Keratinocyte (primary cell): ENCODE data around the gene ARL4D. TPM values are rescaled to one million over a fixed set of nuclear protein-coding genes. Genes with fewer than 3 reads are reported as not detected.

Source experiments
- DNase-seq: peaks from one replicate; pipeline ENCODE4 v3.0.0-alpha.2; 2011; ENCODE audit warnings: low read depth, missing footprints, low spot score
- FAIRE-seq: peaks from 2 replicates; lab custom pipeline; 2011; peaks lifted over from hg19 to GRCh38; lab: Jason Lieb, UNC
- H2AFZ ChIP-seq: 2 replicates; pipeline ENCODE4 v1.6.0; 2012; ENCODE audit warnings: low read length, control low read depth, inconsistent platforms; ENCODE audit not compliant: control insufficient read depth
- H3K27ac ChIP-seq: 2 replicates; pipeline ENCODE4 v1.5.1; 2011; ENCODE audit warnings: low read length; ENCODE audit not compliant: control insufficient read depth, insufficient read depth
- H3K27me3 ChIP-seq: 3 replicates; pipeline ENCODE4 v1.6.0; 2011; ENCODE audit warnings: low read length; ENCODE audit not compliant: control insufficient read depth, insufficient read depth; ENCODE audit errors: extremely low read depth
- H3K36me3 ChIP-seq, 2 experiments: 2 replicates in 1 of 2; 3 replicates in 1 of 2; pipeline ENCODE4 v1.5.1; 2011; ENCODE audit warnings: low read length in 2 of 2, mild to moderate bottlenecking in 1 of 2; ENCODE audit not compliant: control insufficient read depth in 2 of 2, insufficient read depth in 2 of 2; ENCODE audit errors: extremely low read depth in 1 of 2
- H3K4me1 ChIP-seq: 3 replicates; pipeline ENCODE4 v1.5.1; 2011; ENCODE audit warnings: low read length; ENCODE audit not compliant: control insufficient read depth, insufficient read depth; ENCODE audit errors: extremely low read depth
- H3K4me2 ChIP-seq: 3 replicates; pipeline ENCODE4 v1.6.0; 2011; ENCODE audit warnings: low read depth, low read length; ENCODE audit not compliant: control insufficient read depth, insufficient read depth; ENCODE audit errors: extremely low read depth
- H3K4me3 ChIP-seq, 3 experiments: fragments of 200-600 bp in 1 of 3; sonication (generic) in 1 of 3; 2 replicates in 2 of 3; 3 replicates in 1 of 3; pipeline ENCODE4 v1.5.1; 2011 to 2016; ENCODE audit warnings: low read length in 3 of 3, mild to moderate bottlenecking in 3 of 3, control low read depth in 2 of 3, inconsistent platforms in 1 of 3, low read depth in 1 of 3, mixed read lengths in 1 of 3, mixed run types in 1 of 3, moderate library complexity in 1 of 3; ENCODE audit not compliant: control insufficient read depth in 2 of 3, insufficient read depth in 2 of 3; ENCODE audit errors: extremely low read depth in 1 of 3
- H3K79me2 ChIP-seq: 2 replicates; pipeline ENCODE4 v1.6.0; 2012; ENCODE audit warnings: low read length; ENCODE audit not compliant: control insufficient read depth, insufficient read depth
- H3K9ac ChIP-seq: 3 replicates; pipeline ENCODE4 v1.6.0; 2011; ENCODE audit warnings: low read length; ENCODE audit not compliant: control insufficient read depth, insufficient read depth; ENCODE audit errors: extremely low read depth
- H3K9me1 ChIP-seq: 3 replicates; pipeline ENCODE4 v1.6.0; 2011; ENCODE audit warnings: low read length; ENCODE audit not compliant: control insufficient read depth, insufficient read depth; ENCODE audit errors: extremely low read depth
- H3K9me3 ChIP-seq: 2 replicates; pipeline ENCODE4 v1.5.1; 2012; ENCODE audit warnings: low read depth, low read length; ENCODE audit not compliant: control insufficient read depth
- H4K20me1 ChIP-seq: 3 replicates; pipeline ENCODE4 v1.6.0; 2011; ENCODE audit warnings: low read length; ENCODE audit not compliant: control insufficient read depth, insufficient read depth; ENCODE audit errors: extremely low read depth
- EZH2 ChIP-seq: IDR thresholded peaks from one replicate; pipeline ENCODE4 v1.6.1; 2012; ENCODE audit warnings: inconsistent platforms, mild to moderate bottlenecking, low read length, moderate library complexity
- dilution Hi-C: fragments of 300-500 bp; cut with MboI; formaldehyde crosslinking; loops from one replicate; pipeline ENCODE4 v1.7.0; 2020; ENCODE audit warnings: low sequenced_read_pairs; ENCODE audit not compliant: extremely low pct_ligation_motif_present
- polyA plus RNA-seq, 5 experiments: library from polyadenylated mRNA; depleted of rRNA in 3 of 5; stranded (reverse) in 3 of 5; stranded (forward) in 1 of 5; unstranded in 1 of 5; fragments of >200 nt; gene quantifications; 1 replicate in 1 of 5; 2 replicates in 3 of 5; 3 replicates in 1 of 5; pipeline versions ENCODE4 v1.2.1 to v1.2.3, GENCODE V29; 2011 to 2012; ENCODE audit warnings: missing spikeins in 2 of 5, low read depth in 1 of 5, low replicate concordance in 1 of 5
- TF ChIP-seq, protein P1 (sequence below), 3 experiments: IDR thresholded peaks in 1 of 3; conservative IDR thresholded peaks in 1 of 3; optimal IDR thresholded peaks in 1 of 3; 2 replicates in 2 of 3; 3 replicates in 1 of 3; pipeline versions ENCODE3 to v1.5.1; 2011; ENCODE audit warnings: low read length in 3 of 3, mild to moderate bottlenecking in 3 of 3, moderate library complexity in 2 of 3, control low read depth in 1 of 3, inconsistent platforms in 1 of 3; ENCODE audit not compliant: insufficient read depth in 2 of 3; ENCODE audit errors: extremely low read depth in 1 of 3

The ARL4D gene
- polyA plus RNA-seq, 1 donor (not counting 4 experiments of a cell fraction or from before 2014, with no cell fraction given) = 36.5 TPM

- TF ChIP-seq, protein P1, sequence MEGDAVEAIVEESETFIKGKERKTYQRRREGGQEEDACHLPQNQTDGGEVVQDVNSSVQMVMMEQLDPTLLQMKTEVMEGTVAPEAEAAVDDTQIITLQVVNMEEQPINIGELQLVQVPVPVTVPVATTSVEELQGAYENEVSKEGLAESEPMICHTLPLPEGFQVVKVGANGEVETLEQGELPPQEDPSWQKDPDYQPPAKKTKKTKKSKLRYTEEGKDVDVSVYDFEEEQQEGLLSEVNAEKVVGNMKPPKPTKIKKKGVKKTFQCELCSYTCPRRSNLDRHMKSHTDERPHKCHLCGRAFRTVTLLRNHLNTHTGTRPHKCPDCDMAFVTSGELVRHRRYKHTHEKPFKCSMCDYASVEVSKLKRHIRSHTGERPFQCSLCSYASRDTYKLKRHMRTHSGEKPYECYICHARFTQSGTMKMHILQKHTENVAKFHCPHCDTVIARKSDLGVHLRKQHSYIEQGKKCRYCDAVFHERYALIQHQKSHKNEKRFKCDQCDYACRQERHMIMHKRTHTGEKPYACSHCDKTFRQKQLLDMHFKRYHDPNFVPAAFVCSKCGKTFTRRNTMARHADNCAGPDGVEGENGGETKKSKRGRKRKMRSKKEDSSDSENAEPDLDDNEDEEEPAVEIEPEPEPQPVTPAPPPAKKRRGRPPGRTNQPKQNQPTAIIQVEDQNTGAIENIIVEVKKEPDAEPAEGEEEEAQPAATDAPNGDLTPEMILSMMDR (optimal IDR thresholded peaks at IDR 0.05 in 1 of 3, IDR thresholded peaks at IDR 0.05 in 1 of 3, conservative IDR thresholded peaks at IDR 0.05 in 1 of 3; ENCODE audit: extremely low read depth in 1 of 3, insufficient read depth in 2 of 3, low read length in 3 of 3) = no peak
- TF ChIP-seq EZH2 = no peak
Observed at GRCh38 chr17:43405861-43406260, 7.1 kb downstream of the ARL4D start.

GRCh38 chr17:43406676-43407645 lies 8.2 kb downstream of the ARL4D start:
- Histone ChIP-seq H2AFZ (no peak overlapping the region), H4K20me1 (no peaks in the 10 kb centered on the region), H3K9me1 (no peaks in the 10 kb centered on the region), H3K4me2 (peak overlapping the region; percentile 33), H3K9ac (no peak overlapping the region), H3K4me3 (no peak overlapping the region), H3K36me3 (peaks cover 0 to 6% of the 10 kb centered on the region in 2 experiments), H3K27ac (no peak overlapping the region), H3K9me3 (no peaks in the 10 kb centered on the region), H3K27me3 (no peaks in the 10 kb centered on the region), H3K4me1 (peaks cover 30% of the 10 kb centered on the region), H3K79me2 (peaks cover 5% of the 10 kb centered on the region)
- DNase-seq (no peak), FAIRE-seq (peak; percentile 70)
- dilution Hi-C loops = no loop called here
- TF ChIP-seq EZH2 = no peak
- TF ChIP-seq, protein P1 (optimal IDR thresholded peaks at IDR 0.05 in 1 of 3, IDR thresholded peaks at IDR 0.05 in 1 of 3, conservative IDR thresholded peaks at IDR 0.05 in 1 of 3; ENCODE audit: extremely low read depth in 1 of 3, insufficient read depth in 2 of 3, low read length in 3 of 3) = peak in 1 of 3 experiments; percentile 21

More at GRCh38 chr17:43405861-43406260, 7.1 kb downstream of the ARL4D start:
- Histone ChIP-seq H2AFZ (no peak overlapping the region), H3K4me2 (no peak overlapping the region), H3K27me3 (no peaks in the 10 kb centered on the region), H3K79me2 (peaks cover 14% of the 10 kb centered on the region), H3K9ac (no peak overlapping the region), H3K4me1 (peaks cover 37% of the 10 kb centered on the region), H3K9me3 (no peaks in the 10 kb centered on the region), H4K20me1 (no peaks in the 10 kb centered on the region), H3K4me3 (no peak overlapping the region), H3K36me3 (peaks cover 2 to 14% of the 10 kb centered on the region in 2 experiments), H3K9me1 (no peaks in the 10 kb centered on the region), H3K27ac (no peak overlapping the region)
- FAIRE-seq (no peak), DNase-seq (no peak)
- dilution Hi-C loops = no loop called here
